GM19463 (cell line): Measurements from ENCODE around the gene TOMM40.
"Not testable (repeated sequence)": the region's sequence is repeated elsewhere in the genome, so short reads cannot be mapped to it uniquely, and the experiment has no call there.

Experiments
- ATAC-seq: cut with Tn5 transposase; IDR thresholded peaks from one replicate; pipeline ENCODE4 v1.9.1; 2021; ENCODE audit warnings: mild to moderate bottlenecking, moderate library complexity; ENCODE audit not compliant: unreplicated experiment

Gene TOMM40

DNA sequence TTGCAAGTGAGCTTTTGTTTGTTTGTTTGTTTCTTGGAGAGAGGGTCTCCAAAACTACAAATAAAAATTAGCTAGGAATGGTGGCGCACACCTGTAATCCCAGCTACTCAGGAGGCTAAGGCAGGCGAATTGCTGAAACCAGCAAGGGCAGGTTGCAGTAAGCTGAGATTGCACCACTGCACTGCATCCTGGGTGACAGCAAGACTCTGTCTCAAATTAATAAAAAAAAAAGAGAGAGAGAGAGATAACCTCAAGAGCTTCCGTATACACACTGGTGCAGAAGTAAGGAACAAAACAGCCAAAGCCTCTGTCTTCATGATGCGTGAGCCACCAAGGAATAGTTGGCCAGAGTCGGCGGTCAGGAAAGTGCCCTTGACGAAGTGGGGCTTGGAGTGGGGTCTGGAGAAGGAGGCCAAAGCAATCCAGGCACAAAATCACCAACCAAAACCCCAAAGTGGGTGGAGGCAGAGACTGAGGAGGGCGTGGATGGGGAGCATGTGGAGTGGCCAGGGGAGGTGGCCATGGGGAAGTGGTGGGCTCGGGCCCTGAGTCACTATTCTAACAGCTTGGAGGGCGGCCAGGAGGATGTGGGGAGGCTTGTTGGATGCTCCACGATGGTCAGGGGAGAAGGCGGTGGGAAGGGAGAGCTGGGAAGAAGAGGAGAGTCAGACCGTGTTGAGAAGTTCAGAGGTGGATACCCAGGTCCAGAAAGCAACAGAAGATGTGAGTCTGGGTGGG lies 21.2 kb upstream of the TOMM40 start:
- no peak for ATAC-seq

DNA sequence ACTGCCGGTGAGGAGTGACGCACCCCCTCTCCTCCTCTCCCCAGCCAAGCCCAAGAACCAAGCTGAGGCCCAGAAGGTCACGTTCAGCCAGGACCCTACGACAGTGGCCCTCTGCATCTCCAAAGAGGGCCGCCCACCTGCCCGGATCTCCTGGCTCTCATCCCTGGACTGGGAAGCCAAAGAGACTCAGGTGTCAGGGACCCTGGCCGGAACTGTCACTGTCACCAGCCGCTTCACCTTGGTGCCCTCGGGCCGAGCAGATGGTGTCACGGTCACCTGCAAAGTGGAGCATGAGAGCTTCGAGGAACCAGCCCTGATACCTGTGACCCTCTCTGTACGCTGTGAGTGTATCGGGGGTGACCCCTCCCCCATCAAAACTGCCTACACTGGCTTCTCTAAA lies 19.2 kb upstream of the TOMM40 start:
- ATAC-seq, result no peak

DNA sequence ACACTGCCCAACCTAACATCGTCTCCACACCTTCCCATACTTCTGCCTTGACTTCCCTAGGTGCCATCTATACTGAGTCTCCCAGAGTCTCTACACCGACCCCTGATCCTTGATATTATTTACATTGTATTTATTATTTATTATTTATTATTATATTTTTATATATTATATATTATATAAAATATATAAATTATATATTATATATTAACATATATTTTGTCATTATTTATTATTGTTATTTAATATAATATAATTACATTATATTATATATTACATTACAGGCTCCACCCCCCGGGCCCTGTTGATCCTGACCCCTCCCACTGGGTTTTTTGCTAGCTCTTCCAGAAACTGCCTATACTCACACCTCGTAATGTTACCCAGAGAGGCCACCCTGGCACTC lies 18.4 kb upstream of the TOMM40 start:
- ATAC-seq, result no peak

DNA sequence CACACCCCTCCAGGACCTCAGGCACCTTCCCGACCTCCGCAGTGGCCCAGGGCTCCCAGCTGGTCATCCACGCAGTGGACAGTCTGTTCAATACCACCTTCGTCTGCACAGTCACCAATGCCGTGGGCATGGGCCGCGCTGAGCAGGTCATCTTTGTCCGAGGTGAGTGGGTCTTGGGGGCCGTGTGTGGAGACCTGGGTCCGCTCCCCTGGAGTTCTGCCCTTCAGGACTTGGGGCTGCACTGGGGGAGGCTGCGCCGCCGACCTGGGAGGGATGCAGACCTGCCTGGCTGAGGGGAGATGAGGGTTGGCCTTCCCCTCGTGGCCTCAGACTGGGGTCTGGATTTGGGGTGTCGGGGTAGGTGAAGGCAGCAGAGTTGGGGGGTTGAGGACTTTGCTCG lies 16.7 kb upstream of the TOMM40 start:
- ATAC-seq, result no peak

- ATAC-seq, result no peak
Observed at GRCh38 chr19:44875666-44876451, 15.2 kb upstream of the TOMM40 start.

DNA sequence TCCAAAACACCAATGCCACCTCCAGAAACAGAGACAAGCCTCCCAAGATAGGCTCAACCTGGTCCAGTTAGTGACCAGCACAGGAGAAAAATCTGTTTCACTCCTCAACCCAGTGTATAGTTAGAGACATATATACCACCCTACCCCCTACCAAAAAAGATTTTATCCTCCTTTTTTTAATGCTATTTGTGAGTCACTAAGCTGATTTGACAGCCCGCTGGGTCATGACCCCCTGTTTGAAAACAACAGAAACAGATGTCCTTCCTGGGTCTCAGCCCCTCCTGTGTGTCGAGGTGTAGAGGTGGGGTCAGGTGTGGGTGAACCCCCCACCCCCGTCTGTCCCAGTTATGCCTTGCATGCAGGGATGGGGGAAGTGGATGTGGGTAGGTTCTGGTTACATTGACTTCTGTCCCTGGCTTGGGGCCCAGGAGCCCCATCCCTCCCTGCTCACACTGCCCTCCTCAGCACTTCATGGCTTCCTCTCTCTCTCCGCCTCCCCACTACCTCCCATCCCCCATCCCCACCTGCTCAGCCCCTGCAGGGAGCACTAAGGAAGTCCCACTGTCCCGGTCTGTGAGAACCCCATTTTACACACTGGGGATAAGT lies 14.0 kb upstream of the TOMM40 start:
- no peak for ATAC-seq

- ATAC-seq, result no peak
Observed at GRCh38 chr19:44878120-44878865, 12.8 kb upstream of the TOMM40 start.

- no peak for ATAC-seq
Observed at GRCh38 chr19:44879309-44880065, 11.6 kb upstream of the TOMM40 start.

DNA sequence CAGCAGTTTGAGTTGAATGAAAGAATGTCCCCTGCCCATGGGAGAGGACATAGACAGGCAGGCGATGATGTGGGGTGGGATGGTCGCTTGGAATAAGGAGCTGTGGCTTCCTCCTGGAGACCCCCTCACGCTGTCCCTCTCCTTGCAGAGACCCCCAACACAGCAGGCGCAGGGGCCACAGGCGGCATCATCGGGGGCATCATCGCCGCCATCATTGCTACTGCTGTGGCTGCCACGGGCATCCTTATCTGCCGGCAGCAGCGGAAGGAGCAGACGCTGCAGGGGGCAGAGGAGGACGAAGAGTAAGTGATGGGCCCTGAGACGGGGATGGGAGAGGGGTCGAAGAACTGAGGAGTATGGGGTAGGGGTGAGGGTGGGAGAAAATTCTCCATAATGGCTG lies 9.0 kb upstream of the TOMM40 start:
- no peak for ATAC-seq

- ATAC-seq, result not testable (repeated sequence)
Observed at GRCh38 chr19:44882619-44883397, 8.2 kb upstream of the TOMM40 start.

- no peak for ATAC-seq
Observed at GRCh38 chr19:44883922-44884321, 7.1 kb upstream of the TOMM40 start.

- no peak for ATAC-seq
Observed at GRCh38 chr19:44884566-44884965, 6.5 kb upstream of the TOMM40 start.

GRCh38 chr19:44886141-44886540 lies 4.9 kb upstream of the TOMM40 start:
- ATAC-seq, result no peak

- no peak for ATAC-seq
Observed at GRCh38 chr19:44887648-44888047, 3.4 kb upstream of the TOMM40 start.

- ATAC-seq, result not testable (repeated sequence)
Observed at GRCh38 chr19:44888335-44888734, 2.7 kb upstream of the TOMM40 start.

- no peak for ATAC-seq
Observed at GRCh38 chr19:44889830-44890365, 1.2 kb upstream of the TOMM40 start.

- peak; percentile 77 for ATAC-seq
Observed at GRCh38 chr19:44890366-44891015, 563 bp upstream of the TOMM40 start.

GRCh38 chr19:44892932-44893331 lies 1.9 kb downstream of the TOMM40 start:
- ATAC-seq, result no peak
